K562 (cell line): ENCODE results near the gene FGR. TPM values are rescaled to one million over a fixed set of nuclear protein-coding genes. Genes with fewer than 3 reads are reported as not detected.

Source experiments
- ATAC-seq: fragments of 200-7000 bp; cut with Tn5 transposase; 3 replicates; pipeline ENCODE4 v1.9.1; 2020; ENCODE audit warnings: moderate library complexity
- BruUV-seq: library from RNA; stranded (reverse); fragments of 400-500 nt; replicated peaks from 2 replicates; lab custom pipeline; 2021; lab: Mats Ljungman, UMichigan
- CTCF ChIA-PET: fragments of 300-600 bp; formaldehyde crosslinking; extraction: SDS; loops from one replicate; lab custom pipeline; 2021; ENCODE audit warnings: low intra/inter-chr PET ratio; lab: Yijun Ruan, JAX
- POLR2A ChIA-PET: fragments of 300-600, 350-650 bp; sonication (Branson Sonifier 250); formaldehyde crosslinking; extraction: SDS; loops from one replicate; lab custom pipeline; 2021; ENCODE audit warnings: antibody characterized with exemption, inconsistent platforms; lab: Yijun Ruan, JAX
- DNase-seq, 4 experiments: peaks; one replicate each; pipeline versions ENCODE4 v3.0.0 to v3.0.0-alpha.2; 2011 to 2018; ENCODE audit warnings: low spot score in 3 of 4, mixed read lengths in 3 of 4; ENCODE audit errors: extremely low read depth in 1 of 4
- FAIRE-seq: peaks from 2 replicates; lab custom pipeline; 2011; peaks lifted over from hg19 to GRCh38; lab: Jason Lieb, UNC
- H2AFZ ChIP-seq: 2 replicates; pipeline ENCODE4 v1.6.0; 2011; ENCODE audit warnings: low read depth, low read length, control low read depth, inconsistent platforms
- H3K27ac ChIP-seq: fragments of 200-600 bp; 3 replicates; pipeline ENCODE4 v1.8.0; 2011; ENCODE audit warnings: low read depth, mild to moderate bottlenecking, control low read depth, inconsistent platforms, low read length, moderate library complexity, mixed read lengths; ENCODE audit errors: extremely low read depth
- H3K27me3 ChIP-seq, 2 experiments: fragments of 300-600 bp in 1 of 2; 2 replicates in 1 of 2; 3 replicates in 1 of 2; pipeline versions ENCODE4 v1.6.0 to v1.8.0; 2011; ENCODE audit warnings: inconsistent platforms in 2 of 2, low read length in 2 of 2, mild to moderate bottlenecking in 1 of 2, mixed read lengths in 1 of 2, moderate library complexity in 1 of 2; ENCODE audit not compliant: control insufficient read depth in 2 of 2, insufficient read depth in 2 of 2
- H3K36me3 ChIP-seq: fragments of 300-600 bp; 3 replicates; pipeline ENCODE4 v1.8.0; 2011; ENCODE audit warnings: mild to moderate bottlenecking, low read length, inconsistent platforms; ENCODE audit not compliant: control insufficient read depth, insufficient read depth
- H3K4me1 ChIP-seq, 2 experiments: fragments of 200-600 bp in 1 of 2; replicated peaks in 1 of 2; 2 replicates in 1 of 2; 3 replicates in 1 of 2; pipeline versions ENCODE4 v1.5.1 to v1.8.0; 2011; ENCODE audit warnings: inconsistent platforms in 2 of 2, low read length in 2 of 2, mild to moderate bottlenecking in 1 of 2, mixed read lengths in 1 of 2, moderate library complexity in 1 of 2; ENCODE audit not compliant: control insufficient read depth in 2 of 2, insufficient read depth in 2 of 2
- H3K4me2 ChIP-seq: 2 replicates; pipeline ENCODE4 v1.6.1; 2011; ENCODE audit warnings: low read length, control low read depth, inconsistent platforms, mixed read lengths; ENCODE audit not compliant: insufficient read depth
- H3K4me3 ChIP-seq: fragments of 200-600 bp; sonication (generic), shearing (Covaris generic); 2 replicates; pipeline ENCODE4 v1.5.1; 2016; ENCODE audit warnings: control low read depth, inconsistent platforms
- H3K79me2 ChIP-seq: fragments of 200-600 bp; 3 replicates; pipeline ENCODE4 v1.8.0; 2011; ENCODE audit warnings: low read length, inconsistent platforms; ENCODE audit not compliant: control insufficient read depth, insufficient read depth
- H3K9ac ChIP-seq, 2 experiments: 2 replicates each; pipeline versions ENCODE4 v1.6.0 to v1.6.1; 2011; ENCODE audit warnings: low read depth in 2 of 2, low read length in 2 of 2, control low read depth in 1 of 2, inconsistent platforms in 1 of 2, mild to moderate bottlenecking in 1 of 2, mixed read lengths in 1 of 2; ENCODE audit not compliant: insufficient read depth in 1 of 2
- H3K9me1 ChIP-seq: one replicate; pipeline ENCODE4 v1.6.0; 2011; ENCODE audit warnings: inconsistent platforms, mild to moderate bottlenecking, low read length, moderate library complexity; ENCODE audit not compliant: control insufficient read depth, insufficient read depth
- H3K9me3 ChIP-seq: replicated peaks from 2 replicates; pipeline ENCODE4 v1.5.1; 2011; ENCODE audit warnings: low read depth, low read length, inconsistent platforms; ENCODE audit not compliant: control insufficient read depth, insufficient read depth
- H4K20me1 ChIP-seq: replicated peaks from 2 replicates; pipeline ENCODE4 v1.6.1; 2011; ENCODE audit warnings: low read length, inconsistent platforms, mixed read lengths; ENCODE audit not compliant: control insufficient read depth, insufficient read depth
- CBX3 ChIP-seq, 2 experiments: IDR thresholded peaks; 1 replicate in 1 of 2; 2 replicates in 1 of 2; pipeline ENCODE4 v1.6.1; 2012; ENCODE audit warnings: inconsistent platforms in 2 of 2, low read length in 2 of 2, borderline replicate concordance in 1 of 2, control low read depth in 1 of 2
- HDAC3 ChIP-seq: fragments of 450-650 bp; IDR thresholded peaks from 2 replicates; pipeline ENCODE4 v1.6.1; 2018; ENCODE audit warnings: borderline replicate concordance, mild to moderate bottlenecking, moderate library complexity; ENCODE audit not compliant: partially characterized antibody
- KLF6 ChIP-seq: fragments of 250-450 bp; sonication (Bioruptor Pico); IDR thresholded peaks from 2 replicates; pipeline ENCODE4 v1.4.0; 2020; ENCODE audit warnings: mild to moderate bottlenecking, moderate library complexity, borderline replicate concordance
- MAX ChIP-seq: sonication (generic); formaldehyde crosslinking; IDR thresholded peaks from 2 replicates; pipeline ENCODE4 v1.9.0; 2022; ENCODE audit warnings: mild to moderate bottlenecking, missing genetic modification reagents
- MYC ChIP-seq, 2 experiments: fragments of 250-450 bp in 1 of 2; sonication (Bioruptor Pico) in 1 of 2; IDR thresholded peaks; 2 replicates each; pipeline versions ENCODE4 v1.5.1 to v1.6.1; 2012 to 2021; ENCODE audit warnings: low read depth in 2 of 2, borderline replicate concordance in 1 of 2, improper control_type of control experiment in 1 of 2, low read length in 1 of 2, mild to moderate bottlenecking in 1 of 2, moderate library complexity in 1 of 2
- NCOR1 ChIP-seq: fragments of 450-650 bp; IDR thresholded peaks from 2 replicates; pipeline ENCODE4 v1.6.1; 2016; ENCODE audit warnings: mild to moderate bottlenecking, moderate library complexity
- NONO ChIP-seq, 2 experiments: fragments of 200-400 bp in 1 of 2; fragments of 450-650 bp in 1 of 2; formaldehyde crosslinking in 1 of 2; IDR thresholded peaks; 2 replicates each; pipeline ENCODE4 v1.6.1; 2017; ENCODE audit warnings: low read depth in 2 of 2, mild to moderate bottlenecking in 2 of 2, moderate library complexity in 2 of 2, low read length in 1 of 2
- RBM34 ChIP-seq: fragments of 200-400 bp; formaldehyde crosslinking; IDR thresholded peaks from 2 replicates; pipeline ENCODE4 v1.6.1; 2018; ENCODE audit warnings: low read length, borderline replicate concordance; ENCODE audit not compliant: insufficient read depth
- STAG1 ChIP-seq: sonication (generic); formaldehyde crosslinking; IDR thresholded peaks from 2 replicates; pipeline ENCODE4 v1.5.0; 2020; ENCODE audit warnings: missing genetic modification reagents, borderline replicate concordance
- XRCC4 ChIP-seq: IDR thresholded peaks from one replicate; pipeline ENCODE4 v1.6.1; 2011; ENCODE audit not compliant: insufficient read depth, insufficient read length; ENCODE audit errors: extremely low read depth
- ZNF263 ChIP-seq: sonication (generic); formaldehyde crosslinking; IDR thresholded peaks from 2 replicates; pipeline ENCODE4 v1.8.0; 2022; ENCODE audit warnings: mild to moderate bottlenecking, missing genetic modification reagents, borderline replicate concordance
- ZNF586 ChIP-seq: fragments of 450-650 bp; formaldehyde crosslinking; conservative IDR thresholded peaks from 2 replicates; pipeline ENCODE4 v1.4.0; 2020; ENCODE audit warnings: mild to moderate bottlenecking, moderate library complexity
- WGBS: fragments of 100-300 bp; shearing (Covaris generic); methylation state at CpG from one replicate; pipeline ENCODE4 v1.1.6; 2016; ENCODE audit warnings: low coverage, mixed read lengths; ENCODE audit not compliant: insufficient coverage; ENCODE audit errors: missing lambda C conversion rate; 5-methylcytosine and 5-hydroxymethylcytosine counted together
- in situ Hi-C: fragments of 300-500 bp; cut with MboI; formaldehyde crosslinking; loops from 4 replicates; pipeline ENCODE4 v1.15.0; 2018; ENCODE audit warnings: inconsistent platforms, mixed read lengths
- intact Hi-C: fragments of 100-400 bp; cut with micrococcal nuclease; formaldehyde crosslinking; loops from 2 replicates; pipeline ENCODE4 v1.14.2; 2022
- polyA plus RNA-seq, 8 experiments: library from polyadenylated mRNA; depleted of rRNA in 4 of 8; stranded (reverse) in 5 of 8; unstranded in 3 of 8; fragments of >200 nt; fragmentation: Nextera tagmentation in 2 of 8; fragmentation: Illumina TruSeq in 1 of 8; extraction: Ambion mirVana in 2 of 8; extraction: Trizol in 1 of 8; gene quantifications; 2 replicates each; pipeline versions ENCODE4 v1.2.1 to v1.2.3, GENCODE V29; 2011 to 2014; ENCODE audit warnings: inconsistent platforms in 1 of 8, missing spikeins in 1 of 8
- total RNA-seq, 7 experiments: library from RNA; depleted of rRNA in 6 of 7; stranded (reverse); fragments of >200 nt in 6 of 7; fragmentation: Illumina TruSeq in 2 of 7; extraction: Trizol in 2 of 7; gene quantifications; 2 replicates each; pipeline versions ENCODE4 v1.2.1 to v1.2.3, GENCODE V29; 2011 to 2021; ENCODE audit warnings: low replicate concordance in 1 of 7

FGR gene
- total and polyA plus RNA-seq, 9 of the 15 experiments (the other 6 are each of a cell fraction or from before 2014, with no cell fraction given) = 0.04 to 0.11 TPM; not detected in 7

GRCh38 chr1:27567146-27567526, 67.8 kb downstream of the FGR start:
- intact Hi-C loops (no loop called here), in situ Hi-C loops (no loop called here)
- peaks cover 13% of the 10 kb centered on the region; the same call in 2 of the 3 replicates for H3K36me3 ChIP-seq
- H3K4me2 ChIP-seq = no peak overlapping the region
- peaks cover 71 to 98% of the 10 kb centered on the region in 2 experiments for H3K4me1 ChIP-seq
- H3K27me3 ChIP-seq = no peaks in the 10 kb centered on the region
- ATAC-seq (no peak), FAIRE-seq (no peak), DNase-seq (no peak)
- CTCF ChIA-PET = no interaction called here
- H3K79me2 ChIP-seq = peaks cover 78% of the 10 kb centered on the region
- no peaks in the 10 kb centered on the region for H3K9me3 ChIP-seq
- no peak overlapping the region for H3K4me3 ChIP-seq
- peak overlapping the region in 1 of 2 experiments; percentile 90; a peak in 2 of 4 replicates for H3K9ac ChIP-seq
- POLR2A ChIA-PET = interaction anchor here (0.6 to 4.8 kb wide), 3 partner anchors 9 to 420 kb away, joined by 3 to 29 read pairs (median 3); no protein-coding TSS in a partner anchor
- 95% methylated on average over 15 of the region's 15 CpGs for WGBS
- no peak overlapping the region for H2AFZ ChIP-seq
- TF ChIP-seq MAX (CRISPR knock-in tag) (peak; percentile 41), ZNF586 (CRISPR knock-in tag) (no peak)
- TF ChIP-seq, all 486 proteins: peak for 1
- Histone ChIP-seq H4K20me1 (peaks cover 25% of the 10 kb centered on the region), H3K27ac (no peak overlapping the region), H3K9me1 (peaks cover 11% of the 10 kb centered on the region)
- no TSS peak for BruUV-seq

DNA sequence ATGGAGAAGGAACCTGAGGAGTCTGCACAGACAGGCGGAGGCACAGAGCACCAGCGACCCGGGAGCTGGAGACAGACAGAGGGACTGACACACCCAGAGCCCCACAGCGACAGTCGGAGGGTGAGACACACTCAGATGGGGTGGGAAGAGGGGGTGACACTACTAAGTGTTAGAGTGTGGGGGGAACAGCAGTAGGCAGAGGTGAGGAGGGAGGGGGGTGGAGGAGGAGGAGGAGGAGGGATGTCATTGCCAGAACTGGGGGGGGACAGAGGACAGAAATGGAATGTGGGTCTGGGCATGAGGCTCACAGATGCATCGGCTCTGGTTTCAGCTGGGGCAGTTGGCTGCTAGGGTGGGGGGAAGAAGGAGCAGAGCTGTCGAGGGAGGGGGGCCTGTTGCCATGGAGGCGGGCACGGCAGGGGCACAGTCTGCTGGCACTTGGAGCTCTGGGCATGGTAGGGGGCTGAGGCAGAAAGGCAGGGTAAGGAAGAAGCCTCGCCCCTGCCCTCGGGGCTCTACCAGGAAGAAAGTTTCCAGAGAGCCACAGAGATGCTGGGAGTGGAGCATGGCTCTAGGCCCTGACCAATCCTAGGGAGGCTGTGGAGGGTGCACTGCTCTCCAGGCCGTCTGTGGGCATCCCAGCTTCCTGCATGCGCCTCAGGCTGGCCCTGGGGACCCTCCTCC, 68.4 kb downstream of the FGR start:
- intact Hi-C loops = no loop called here
- Histone ChIP-seq H3K9me3 (no peaks in the 10 kb centered on the region), H2AFZ (no peak overlapping the region), H3K27ac (no peak overlapping the region), H3K4me3 (no peak overlapping the region), H3K4me2 (no peak overlapping the region), H3K4me1 (peaks cover 71 to 98% of the 10 kb centered on the region in 2 experiments), H3K9me1 (peaks cover 11% of the 10 kb centered on the region), H3K27me3 (no peaks in the 10 kb centered on the region), H3K36me3 (peaks cover 13% of the 10 kb centered on the region; the same call in 2 of the 3 replicates), H3K9ac (peak overlapping the region in 1 of 2 experiments; percentile 90; a peak in 2 of 4 replicates), H4K20me1 (peaks cover 26% of the 10 kb centered on the region), H3K79me2 (peaks cover 76% of the 10 kb centered on the region)
- 66% methylated on average over 11 of the region's 13 CpGs for WGBS
- ChIA-PET CTCF (no interaction called here), POLR2A (interaction anchor here (0.6 to 4.8 kb wide), 6 partner anchors 9 to 421 kb away, joined by 3 to 29 read pairs (median 3); no protein-coding TSS in a partner anchor)
- FAIRE-seq (no peak), DNase-seq (no peak), ATAC-seq (no peak)
- in situ Hi-C loops = no loop called here
- TF ChIP-seq RBM34 = no peak
- no peak for TF ChIP-seq XRCC4
- TF ChIP-seq STAG1 = no peak
- no peak for TF ChIP-seq NONO (IDR thresholded peaks at IDR 0.05; ENCODE audit: low read depth in 2 of 2, low read length in 1 of 2)
- TF ChIP-seq HDAC3 = no peak
- no peak for TF ChIP-seq KLF6 (CRISPR knock-in tag)
- no peak for TF ChIP-seq CBX3 (IDR thresholded peaks at IDR 0.05; ENCODE audit: borderline replicate concordance in 1 of 2, low read length in 2 of 2)
- no peak for TF ChIP-seq MYC (IDR thresholded peaks at IDR 0.05; ENCODE audit: low read depth, low read length)
- TF ChIP-seq MYC (CRISPR knock-in tag; IDR thresholded peaks at IDR 0.05; ENCODE audit: borderline replicate concordance, low read depth) = no peak
- no peak for TF ChIP-seq ZNF263
- no peak for TF ChIP-seq NCOR1
- BruUV-seq = no TSS peak
